ENCODE measurements around the gene CADPS.

CADPS gene

DNA sequence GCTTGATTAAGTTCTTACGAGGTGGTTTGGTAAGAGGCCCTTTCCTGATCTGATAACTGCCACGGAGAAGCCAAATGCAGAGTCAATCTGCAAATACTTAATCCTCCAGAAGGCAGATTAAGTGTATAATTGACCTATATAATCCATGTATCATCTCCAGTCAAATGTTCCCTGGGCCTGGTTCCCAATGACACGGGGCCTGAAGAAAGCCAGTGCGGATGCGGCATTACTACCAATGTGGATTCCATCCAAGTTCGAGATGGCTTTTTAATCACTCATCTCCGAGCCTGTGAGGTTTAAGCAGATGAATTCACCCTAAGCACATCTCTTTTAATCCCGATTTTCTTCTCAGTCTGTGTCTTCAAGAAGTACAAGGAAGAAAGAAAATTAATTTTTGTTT, 441.8 kb downstream of the CADPS start:
- no peak for DNase-seq (ENCODE audit: low read depth)

DNA sequence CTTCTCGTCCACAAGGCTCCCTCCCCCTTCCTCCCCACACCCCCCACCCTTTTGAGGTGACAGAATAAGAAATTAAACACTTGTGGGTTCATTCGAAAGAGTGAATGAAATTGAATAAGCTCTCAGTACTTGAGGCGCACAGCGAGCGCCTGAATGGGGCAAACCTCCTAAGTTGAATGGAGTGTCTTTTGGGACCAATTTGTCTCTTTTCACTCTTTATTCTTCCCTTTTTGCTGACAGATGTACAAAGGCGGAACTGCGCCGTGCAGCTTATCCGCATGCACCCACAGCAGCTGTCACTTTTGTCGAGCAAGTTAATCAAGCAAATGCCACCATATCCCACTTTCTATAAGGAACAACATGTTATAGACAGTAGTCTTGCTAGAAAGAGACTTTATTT, 454.0 kb downstream of the CADPS start:
- no peak for DNase-seq (ENCODE audit: low read depth)

DNA sequence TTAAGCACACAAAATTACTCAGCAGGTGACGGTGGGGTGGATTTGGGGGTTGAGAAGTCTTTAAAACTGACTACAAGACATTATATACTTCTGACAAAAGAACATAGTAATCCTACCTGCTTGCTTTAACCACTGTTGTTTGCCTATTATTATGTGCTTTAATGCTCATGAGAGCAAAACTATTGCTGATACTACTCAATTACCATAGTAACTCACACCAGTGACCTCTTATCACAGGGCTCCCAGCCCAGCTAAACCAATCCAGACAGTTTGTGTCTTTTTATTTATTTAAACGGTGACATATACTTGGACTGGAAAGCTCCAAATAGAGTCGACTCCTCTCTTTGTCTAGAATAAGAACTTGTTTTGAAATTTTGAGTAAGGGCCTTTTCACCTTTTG, 459.1 kb downstream of the CADPS start:
- no peak for DNase-seq (ENCODE audit: low read depth)

DNA sequence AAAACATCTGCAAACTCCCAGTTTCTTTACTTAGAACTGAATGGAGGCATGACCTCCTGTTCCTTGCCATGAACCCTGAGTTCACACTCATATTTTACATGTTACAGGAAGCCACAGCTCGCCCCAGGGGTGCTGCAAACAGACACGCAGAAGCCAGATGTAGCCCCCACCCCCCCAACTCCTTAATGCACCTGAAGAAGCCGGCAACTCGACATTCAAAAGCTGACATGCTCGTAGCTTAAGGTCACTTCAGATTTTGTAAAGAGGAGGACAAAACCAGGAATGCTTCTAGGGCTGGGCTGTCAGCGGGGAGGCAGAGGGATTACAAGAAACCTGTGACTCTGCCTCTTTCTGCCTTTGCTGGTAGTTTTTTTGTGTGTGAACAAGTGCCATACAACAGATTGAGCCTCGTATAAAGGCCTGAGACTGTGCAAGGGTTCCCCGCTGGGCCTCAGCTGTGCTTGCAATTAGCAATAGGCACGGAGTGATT, 459.9 kb downstream of the CADPS start:
- DNase-seq (ENCODE audit: low read depth) = no peak

DNA sequence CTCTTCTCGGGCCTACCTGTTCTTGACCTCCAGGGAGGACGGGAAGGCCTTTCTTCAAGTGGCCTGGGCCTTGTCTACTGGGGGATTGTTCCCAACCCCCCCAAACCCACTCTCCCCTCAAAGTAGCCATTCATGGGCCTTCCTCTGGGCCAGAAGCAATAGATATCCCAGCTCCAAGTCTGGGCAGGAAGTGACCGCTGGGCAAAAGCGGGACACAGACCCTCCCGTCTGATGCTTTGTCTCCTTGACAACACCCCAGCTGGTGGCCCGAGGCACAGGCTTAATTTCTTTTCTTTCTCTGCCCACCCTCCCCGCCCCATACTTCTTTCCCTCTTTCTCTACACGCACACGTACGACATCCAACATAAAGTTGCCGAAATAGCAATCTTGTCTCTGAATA, 460.4 kb downstream of the CADPS start:
- DNase-seq (ENCODE audit: low read depth) = no peak

DNA sequence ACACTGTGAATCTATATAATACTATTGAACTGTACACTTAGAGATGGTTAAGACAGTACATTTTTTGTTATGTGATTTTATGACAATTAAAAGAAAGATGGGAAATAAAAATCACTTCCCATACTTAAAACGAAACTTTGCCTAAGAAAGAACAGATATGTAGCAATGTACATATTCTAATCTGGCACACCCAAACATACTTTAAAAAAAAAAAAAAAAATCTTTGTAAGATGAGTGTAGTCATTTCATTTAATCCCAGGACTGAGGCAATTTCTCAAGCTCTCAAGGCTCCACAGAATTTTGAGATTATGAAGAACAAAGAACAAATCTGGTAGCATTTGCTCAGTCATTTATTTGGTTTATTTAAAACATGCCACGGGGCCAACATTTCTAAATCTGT, 461.5 kb downstream of the CADPS start:
- no peak for DNase-seq (ENCODE audit: low read depth)

DNA sequence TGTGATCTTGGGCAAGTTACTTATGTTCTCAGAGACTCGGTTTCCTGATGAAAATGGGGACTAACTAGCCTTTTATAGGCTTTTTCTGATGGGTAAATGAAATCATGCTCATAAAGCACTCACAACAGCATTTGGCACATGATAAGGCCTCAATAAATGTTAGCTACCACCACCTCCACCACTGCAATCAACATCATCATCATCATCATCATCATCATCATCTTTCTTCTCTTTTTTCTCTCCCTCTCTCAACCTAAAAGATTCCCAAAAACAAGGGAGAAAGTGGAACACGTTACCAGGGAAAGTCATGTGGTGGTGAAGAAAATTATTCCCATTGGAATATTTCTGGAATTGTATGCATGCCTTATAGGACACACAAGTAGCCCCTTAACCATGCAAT, 468.3 kb downstream of the CADPS start:
- DNase-seq (ENCODE audit: low read depth) = no peak

DNA sequence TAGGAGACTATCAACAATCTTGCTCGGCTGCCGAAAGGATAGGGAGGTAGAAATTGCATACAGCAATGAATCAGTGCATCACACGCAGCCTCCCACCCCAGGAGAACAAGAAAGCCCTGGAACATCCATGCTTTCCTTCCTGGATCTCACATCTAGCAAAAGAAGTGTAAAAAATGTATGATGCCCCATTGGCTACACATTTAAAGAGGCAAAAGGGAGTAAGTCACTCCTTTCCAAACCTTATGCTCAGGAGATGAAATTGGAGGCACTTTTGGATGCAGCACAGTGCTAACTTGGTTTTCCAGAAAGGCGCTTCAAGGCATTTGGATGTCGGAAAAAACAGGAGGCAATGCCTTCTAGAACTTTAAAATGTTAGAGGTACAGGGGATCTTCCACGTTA, 469.6 kb downstream of the CADPS start:
- no peak for DNase-seq (ENCODE audit: low read depth)

DNA sequence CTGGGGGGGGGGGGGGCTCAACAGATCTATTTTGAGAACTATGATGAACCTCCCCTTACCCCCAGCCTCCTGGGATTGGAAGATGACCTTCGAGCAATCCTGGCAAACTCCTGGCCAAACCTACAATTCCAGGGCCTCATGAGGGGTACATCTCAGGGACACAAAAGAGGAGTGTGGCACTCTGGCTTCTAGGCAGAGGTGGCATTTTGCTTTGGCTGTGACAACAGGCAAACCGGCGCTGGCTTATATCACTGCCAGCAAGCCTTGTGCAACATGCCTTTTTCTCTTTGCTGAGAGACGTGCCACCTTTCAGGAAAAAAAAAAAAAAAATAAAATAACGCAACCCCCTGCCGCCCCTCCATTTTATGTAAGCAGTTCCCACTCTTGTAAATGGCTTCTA, 470.1 kb downstream of the CADPS start:
- DNase-seq (ENCODE audit: low read depth) = no peak

DNA sequence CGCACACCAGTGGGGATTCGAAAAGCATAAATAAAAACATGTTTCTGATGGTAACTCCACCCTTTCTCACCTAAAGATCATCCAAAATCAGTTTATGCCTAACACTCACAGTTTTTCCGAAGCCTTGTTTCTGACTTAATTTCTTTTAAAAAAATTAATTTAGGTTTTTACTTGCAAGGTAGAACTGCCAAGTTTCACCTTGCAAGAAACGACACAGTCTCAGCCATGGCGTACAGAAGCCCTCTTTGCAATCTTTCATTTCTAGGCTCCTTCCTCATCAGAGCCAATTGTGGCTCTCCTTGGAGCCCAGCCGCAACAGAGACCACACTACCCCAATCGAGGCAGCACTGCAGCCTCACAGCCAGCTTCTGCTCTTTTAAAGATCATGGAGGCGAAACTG, 470.9 kb downstream of the CADPS start:
- no peak for DNase-seq (ENCODE audit: low read depth)

DNA sequence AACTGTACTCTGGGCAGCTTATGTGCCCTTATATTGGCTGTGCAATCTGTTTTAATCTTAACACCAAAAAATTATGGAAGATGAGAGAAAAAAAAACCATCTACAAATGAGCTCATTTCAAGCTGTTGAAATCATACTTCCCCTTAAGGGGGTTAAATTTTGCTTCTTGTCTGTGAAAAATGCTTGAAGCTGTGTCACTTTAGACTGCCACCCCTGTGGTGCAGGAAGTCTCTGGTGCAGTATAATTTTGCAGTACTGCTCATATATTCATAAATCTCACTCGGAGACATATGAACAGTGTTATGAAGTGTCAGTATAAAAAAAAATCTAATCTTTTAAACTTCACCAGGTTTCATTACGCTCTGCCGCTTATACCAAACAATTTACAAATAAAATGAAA, 471.5 kb downstream of the CADPS start:
- DNase-seq (ENCODE audit: low read depth) = no peak

DNA sequence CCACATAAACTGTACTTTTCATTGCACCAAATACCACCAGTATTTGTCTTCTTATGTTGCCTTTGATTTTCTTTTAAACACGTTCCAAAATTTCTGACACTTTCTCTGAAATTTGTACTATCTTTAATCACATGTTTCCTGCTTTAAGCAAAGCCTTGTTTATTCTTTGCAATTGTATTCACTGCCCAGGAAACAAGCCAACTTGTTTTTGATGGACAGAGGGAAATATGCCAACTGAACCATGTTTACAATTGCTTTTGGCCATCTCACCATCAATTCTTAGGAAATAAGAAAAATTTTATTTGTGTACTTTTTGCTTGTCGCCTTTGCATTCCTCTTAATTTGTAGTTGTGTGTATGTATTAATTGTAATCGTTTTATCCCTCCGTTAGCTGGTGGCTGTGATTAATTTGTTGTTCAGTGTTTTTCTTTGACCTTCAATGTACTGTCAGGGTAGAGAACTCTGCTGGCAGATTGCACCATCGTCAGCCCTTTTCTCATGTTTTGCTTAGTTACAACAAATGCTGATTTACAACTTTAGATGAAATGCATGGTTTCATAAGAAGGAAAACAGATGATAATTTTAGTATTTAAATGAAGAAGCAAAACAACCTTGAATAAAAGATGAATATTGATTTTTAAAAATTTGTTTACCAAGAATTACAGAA, 482.5 kb downstream of the CADPS start:
- DNase-seq (ENCODE audit: low read depth) = no peak

DNA sequence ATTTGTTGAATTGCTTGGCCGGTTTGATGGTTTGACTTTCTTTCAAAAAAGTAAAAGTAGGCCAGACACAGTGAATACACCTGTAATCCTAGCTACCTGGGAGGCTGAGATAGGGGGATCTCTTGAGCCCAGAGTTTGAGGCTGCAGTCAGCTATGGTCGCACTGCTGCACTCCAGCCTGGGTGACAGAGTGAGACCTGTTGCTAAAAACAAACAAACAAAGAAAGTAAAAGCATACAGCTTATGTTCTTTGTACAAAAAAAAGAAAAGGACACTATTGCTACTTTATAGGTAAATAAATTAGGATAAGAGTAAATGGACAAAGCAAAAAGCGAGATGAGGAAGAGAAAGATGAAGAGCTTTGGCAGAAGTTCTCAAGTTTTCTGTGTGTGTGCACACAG, 488.0 kb downstream of the CADPS start:
- DNase-seq (ENCODE audit: low read depth) = no peak

DNA sequence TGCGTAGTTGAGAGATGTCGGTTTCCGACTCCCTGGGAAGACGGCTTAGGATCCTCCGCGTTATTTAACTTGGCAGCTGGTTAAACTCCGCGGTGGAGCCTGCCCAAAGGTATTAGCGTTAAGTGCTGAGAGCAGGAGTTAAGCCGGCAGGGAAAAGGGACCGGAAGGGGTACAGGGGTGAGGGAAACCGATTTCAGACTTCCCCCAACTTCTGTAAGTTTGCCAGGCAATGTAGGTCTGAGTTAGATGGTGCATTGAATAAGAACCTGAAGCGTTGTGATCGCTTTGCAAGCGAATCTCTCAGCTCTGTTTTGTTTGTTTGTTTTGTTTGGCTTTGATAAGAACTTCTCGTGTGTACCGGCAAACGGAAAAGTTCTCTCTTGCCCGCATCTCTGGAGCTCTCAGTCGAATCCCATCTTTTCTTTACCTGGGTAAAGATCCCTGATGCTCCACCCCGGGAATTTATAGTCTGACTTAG, 495.9 kb downstream of the CADPS start:
- DNase-seq (ENCODE audit: low read depth) = no peak

DNA sequence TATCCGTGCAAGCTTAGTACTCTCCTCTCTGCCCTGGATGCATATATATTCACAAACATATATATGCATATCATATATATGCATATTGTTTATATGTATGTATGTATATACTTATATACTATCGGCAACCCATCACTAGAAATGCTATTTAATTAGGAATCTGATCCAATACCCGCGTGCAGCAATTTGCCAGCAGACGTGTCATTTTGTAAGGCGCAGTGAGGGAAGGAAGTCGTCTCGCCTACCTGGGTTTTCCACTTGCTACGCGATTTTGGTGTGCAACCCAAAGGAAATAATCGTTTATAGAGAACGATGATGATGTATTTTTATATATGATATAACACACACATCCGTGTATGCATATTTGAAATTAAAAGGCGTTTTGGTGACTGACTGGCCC, 496.3 kb downstream of the CADPS start:
- no peak for DNase-seq (ENCODE audit: low read depth)

DNA sequence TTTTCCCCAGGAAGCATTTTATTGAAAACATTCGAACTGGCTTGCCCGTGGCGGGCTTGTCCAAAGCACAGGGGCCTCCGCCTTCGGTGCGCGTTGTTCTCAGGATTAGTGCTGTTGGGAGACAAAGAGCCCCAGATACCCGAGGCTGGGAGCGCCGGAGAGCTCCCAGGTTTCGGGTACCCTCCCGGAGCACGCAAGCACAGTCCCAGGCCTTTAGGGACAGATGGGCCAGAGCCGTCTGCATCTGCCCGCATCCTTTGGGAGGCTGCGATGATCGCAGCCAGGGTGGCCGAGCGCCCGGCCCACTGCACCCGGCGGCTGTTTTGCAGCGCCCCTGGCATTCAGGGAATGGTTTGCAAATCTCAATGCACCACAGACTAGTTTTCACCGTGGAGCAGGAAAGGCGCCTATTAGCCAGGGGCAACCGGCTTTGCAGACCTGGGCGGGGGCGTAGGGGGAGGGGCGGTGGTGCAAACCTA, 496.9 kb downstream of the CADPS start:
- DNase-seq (ENCODE audit: low read depth) = no peak

DNA sequence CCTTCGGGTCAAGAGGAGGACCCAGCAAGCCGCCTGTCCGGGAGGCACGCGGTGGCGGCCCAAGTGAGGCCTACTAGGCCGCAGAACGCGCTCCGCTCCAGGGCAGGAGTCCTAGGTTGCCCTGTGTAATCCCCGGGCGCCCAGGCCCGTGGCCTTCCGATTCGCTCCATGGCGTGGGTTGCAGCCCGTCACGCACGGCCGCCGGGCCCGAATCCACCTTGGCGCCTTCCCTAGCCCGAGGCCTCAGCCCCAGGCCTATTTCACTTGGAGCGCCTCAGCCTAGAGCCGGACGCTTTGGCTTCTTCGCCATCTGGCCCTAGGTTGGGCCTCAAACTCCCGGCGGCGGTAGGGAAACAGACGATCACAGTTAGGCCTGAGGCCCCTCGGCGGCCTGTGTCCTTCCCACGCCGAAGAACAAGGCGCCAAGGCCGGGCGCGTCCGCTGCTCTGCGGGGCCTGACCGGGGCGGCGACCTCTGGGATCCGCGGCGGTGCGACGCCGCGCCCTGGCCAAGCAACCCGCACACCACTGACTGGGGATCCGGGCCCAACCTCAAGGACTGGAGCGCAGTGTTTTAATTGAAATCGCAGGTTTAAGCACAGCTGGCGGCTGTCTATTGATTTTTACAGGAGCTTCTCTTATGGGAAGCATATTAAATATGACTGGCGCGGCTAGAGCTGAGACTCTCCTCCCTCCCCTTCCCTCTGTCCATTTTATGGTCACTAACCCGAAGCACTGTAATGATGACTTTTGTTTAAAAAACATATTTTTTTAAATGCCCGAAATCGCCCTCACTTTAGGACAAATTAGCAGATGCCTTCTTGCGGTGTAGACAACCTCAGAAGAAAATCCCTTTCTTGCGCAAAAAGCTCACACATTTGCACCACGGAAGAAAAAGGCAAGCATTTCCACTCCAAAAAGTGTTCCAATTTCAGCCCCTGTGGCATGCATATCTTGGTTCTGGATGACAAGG, 498.0 kb downstream of the CADPS start:
- DNase-seq (ENCODE audit: low read depth) = no peak

DNA sequence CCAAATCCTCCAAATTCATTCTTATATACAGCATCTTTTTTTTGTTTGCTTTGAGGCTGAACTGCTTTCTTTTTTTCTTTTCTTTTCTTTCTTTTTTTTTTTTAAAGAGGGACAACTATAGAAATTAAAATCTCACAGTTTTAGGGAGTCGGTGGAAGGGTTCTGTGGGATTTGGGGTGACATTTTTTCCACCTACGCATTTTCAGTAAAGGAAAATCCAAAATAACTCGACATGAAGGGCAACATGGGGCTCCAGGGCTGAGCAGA, 498.8 kb downstream of the CADPS start:
- DNase-seq (ENCODE audit: low read depth) = no peak

DNA sequence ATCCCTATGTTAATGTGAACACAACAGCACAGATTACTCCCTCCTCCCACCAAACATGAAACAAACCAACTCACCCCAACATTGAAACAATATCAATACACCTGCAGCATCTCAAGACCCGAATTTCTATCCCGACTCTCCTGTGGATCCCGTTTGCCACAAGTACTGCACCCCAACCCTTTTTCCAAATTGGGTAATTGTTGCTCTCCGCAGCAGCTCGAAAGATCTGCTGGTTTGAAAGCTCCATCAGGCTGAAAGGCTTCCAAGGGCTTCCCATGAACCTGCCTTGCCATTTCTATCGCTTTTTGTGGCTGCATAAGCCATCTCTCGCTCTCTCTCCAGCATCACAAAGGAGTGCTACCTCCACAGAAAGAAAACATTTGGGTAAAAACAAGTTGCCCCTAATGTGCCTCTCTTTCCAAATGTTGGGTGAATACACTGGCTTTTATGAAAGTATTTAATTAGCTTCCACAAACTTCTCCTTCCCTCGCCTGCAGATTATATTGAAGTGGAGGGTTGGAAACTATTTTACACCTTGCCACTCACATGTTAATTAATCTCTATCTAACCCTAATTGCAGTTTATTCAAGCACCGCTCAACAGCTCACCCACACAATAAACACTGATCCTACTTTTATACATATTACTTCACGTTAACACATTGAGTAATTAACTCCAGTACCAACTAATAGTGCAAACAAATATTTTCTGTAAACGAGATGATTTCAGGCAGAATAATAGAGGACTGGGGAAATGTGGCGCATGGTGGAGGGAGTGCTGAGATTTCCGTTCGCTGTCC, 499.4 kb downstream of the CADPS start:
- no peak for DNase-seq (ENCODE audit: low read depth)

DNA sequence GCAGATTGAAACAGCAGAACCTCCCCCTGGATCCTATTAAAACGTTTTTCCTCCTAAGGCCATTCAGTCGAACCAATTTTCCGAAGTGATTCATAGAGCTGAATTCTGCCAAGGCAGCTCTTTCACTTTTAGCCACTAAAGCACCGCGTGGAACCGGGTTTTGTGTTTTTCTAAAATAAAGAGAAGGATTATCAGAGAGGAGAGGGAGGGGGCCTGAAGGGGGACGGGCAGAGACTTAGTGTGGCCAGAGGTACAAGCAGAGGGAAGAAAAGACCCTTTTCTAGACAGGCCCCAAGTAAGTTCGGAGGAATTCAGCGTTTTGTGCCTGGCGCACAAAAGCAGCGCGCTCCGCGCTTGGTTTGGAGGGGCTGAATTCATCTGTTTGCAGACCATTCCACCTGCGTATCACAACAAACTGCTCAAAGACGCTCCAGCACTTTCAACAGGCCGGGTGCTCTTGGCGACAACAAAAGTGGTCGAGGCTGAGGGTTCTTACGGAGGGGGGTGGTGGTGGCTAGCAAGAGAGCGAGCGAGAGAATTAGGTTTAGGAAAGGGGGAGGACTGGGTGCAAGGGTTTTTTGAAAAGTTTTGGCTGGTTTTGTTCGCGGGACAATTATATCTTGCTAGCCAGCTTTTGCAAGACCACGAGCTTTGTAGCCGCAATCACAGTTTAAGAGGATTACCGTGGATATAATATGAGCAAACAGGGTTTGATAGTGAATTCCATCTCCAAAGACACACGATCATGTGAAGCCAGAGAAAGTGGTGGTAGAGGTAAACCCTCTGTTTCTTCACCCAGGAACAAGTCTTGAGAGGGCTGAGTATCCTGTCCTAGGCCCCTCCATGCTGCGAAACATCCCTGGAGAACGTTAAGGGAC, 500.6 kb downstream of the CADPS start:
- DNase-seq (ENCODE audit: low read depth) = no peak

DNA sequence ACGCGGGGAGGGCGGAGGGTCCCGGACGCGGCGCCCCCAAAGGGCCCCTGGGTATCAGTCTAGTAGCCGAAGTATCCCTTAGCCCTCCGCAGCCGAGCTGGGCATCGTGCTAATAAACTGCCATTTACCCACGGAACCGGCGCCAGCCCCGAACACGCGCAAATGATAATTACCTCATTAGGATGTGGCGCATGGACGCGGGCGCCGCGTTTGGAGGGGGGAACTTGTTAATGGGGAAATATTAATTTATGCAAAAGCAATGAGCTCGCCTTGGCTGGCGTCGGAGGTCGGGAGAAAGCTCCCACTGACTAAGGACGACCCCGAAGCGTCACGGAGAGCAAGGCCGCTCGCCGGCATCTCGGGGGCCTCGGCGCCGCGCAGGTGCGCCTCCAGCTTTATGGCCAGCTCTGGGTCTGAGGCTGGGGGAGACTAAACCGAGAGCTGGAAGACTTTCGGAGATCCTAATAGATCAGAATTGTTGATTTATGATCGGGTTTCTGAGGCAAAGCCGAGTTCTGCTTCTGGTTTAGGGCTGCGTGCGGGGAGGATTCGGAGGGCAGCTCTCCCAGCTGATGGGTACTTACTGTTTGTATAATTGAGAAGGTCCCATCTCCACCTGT, 501.4 kb downstream of the CADPS start:
- DNase-seq (ENCODE audit: low read depth) = no peak

Measured in activated T-helper 9 cell treated with anti-CD3 and anti-CD28 coated beads, Interleukin-2, amount 50 U/mL, for 16 hours (primary cell).